GM18502 (cell line): ENCODE results near the gene PSMC3IP.

Experiments used
- ATAC-seq: cut with Tn5 transposase; IDR thresholded peaks from one replicate; pipeline ENCODE4 v1.9.1; 2021; ENCODE audit warnings: mild to moderate bottlenecking; ENCODE audit not compliant: unreplicated experiment, poor library complexity

The PSMC3IP gene

GRCh38 chr17:42586514-42587230 lies 9.1 kb upstream of the PSMC3IP start:
- peak; percentile 53 for ATAC-seq

- ATAC-seq, result no peak
These were observed 7.8 kb upstream of the PSMC3IP start for GRCh38 chr17:42585353-42585752.

- no peak for ATAC-seq
These were observed 7.4 kb upstream of the PSMC3IP start for GRCh38 chr17:42584880-42585279.

GRCh38 chr17:42581744-42582270 lies 4.3 kb upstream of the PSMC3IP start:
- no peak for ATAC-seq

GRCh38 chr17:42579794-42580551 lies 2.4 kb upstream of the PSMC3IP start:
- no peak for ATAC-seq

- peak; percentile 44 for ATAC-seq
These were observed 847 bp upstream of the PSMC3IP start for GRCh38 chr17:42578282-42578869.

- no peak for ATAC-seq
These were observed 393 bp downstream of the PSMC3IP start for GRCh38 chr17:42577140-42577531.

- ATAC-seq, result no peak
These were observed 3.1 kb downstream of the PSMC3IP start for GRCh38 chr17:42574463-42574862.

- no peak for ATAC-seq
These were observed 4.4 kb downstream of the PSMC3IP start for GRCh38 chr17:42573095-42573494.

- ATAC-seq, result no peak
These were observed 5.9 kb downstream of the PSMC3IP start for GRCh38 chr17:42571435-42572225.

GRCh38 chr17:42568341-42569111 lies 9.0 kb downstream of the PSMC3IP start:
- no peak for ATAC-seq

- ATAC-seq, result peak; percentile 61
These were observed 10.5 kb downstream of the PSMC3IP start, which contains the start of gene MLX for GRCh38 chr17:42566883-42567573. MLX (plus strand) TSS chr17:42567100; CDS start chr17:42567125, 25 bp downstream.

- no peak for ATAC-seq
These were observed 11.2 kb downstream of the PSMC3IP start for GRCh38 chr17:42566215-42566882.

GRCh38 chr17:42565523-42566214 lies 11.9 kb downstream of the PSMC3IP start:
- no peak for ATAC-seq

- no peak for ATAC-seq
These were observed 12.6 kb downstream of the PSMC3IP start for GRCh38 chr17:42564815-42565522.

GRCh38 chr17:42563950-42564349 lies 13.6 kb downstream of the PSMC3IP start:
- no peak for ATAC-seq

- no peak for ATAC-seq
These were observed 14.0 kb downstream of the PSMC3IP start for GRCh38 chr17:42563543-42563942.
